Spleen (tissue), 11 donors: ENCODE data around the gene LSS. TPM values are rescaled to one million over a fixed set of nuclear protein-coding genes. Genes with fewer than 3 reads are reported as not detected.

ENCODE experiments used
- DNase-seq: peaks from one replicate; pipeline ENCODE4 v3.0.0-alpha.2; 2020
- H3K27ac ChIP-seq, 8 donors: fragments of 200-600 bp; sonication (generic) in 7 of 8; 1 replicate in 4 of 8; 2 replicates in 4 of 8; pipeline versions ENCODE4 v1.5.0 to v1.8.0; 2016 to 2021; ENCODE audit warnings: inconsistent platforms in 4 of 8, mild to moderate bottlenecking in 4 of 8, moderate library complexity in 1 of 8
- H3K27me3 ChIP-seq, 7 donors: fragments of 200-600 bp; sonication (generic) in 6 of 7; replicated peaks in 1 of 7; 1 replicate in 4 of 7; 2 replicates in 3 of 7; pipeline versions ENCODE4 v1.5.0 to v1.8.0; 2016 to 2021; ENCODE audit warnings: inconsistent platforms in 3 of 7, mild to moderate bottlenecking in 1 of 7
- H3K36me3 ChIP-seq, 6 donors: fragments of 200-600 bp; sonication (generic) in 5 of 6; 1 replicate in 4 of 6; 2 replicates in 2 of 6; pipeline versions ENCODE4 v1.5.0 to v1.8.0; 2016 to 2021; ENCODE audit warnings: inconsistent platforms in 2 of 6
- H3K4me1 ChIP-seq, 6 donors: fragments of 200-600 bp; sonication (generic) in 5 of 6; 1 replicate in 3 of 6; 2 replicates in 3 of 6; pipeline versions ENCODE4 v1.5.0 to v1.8.0; 2016 to 2021; ENCODE audit warnings: inconsistent platforms in 3 of 6
- H3K4me3 ChIP-seq, 8 donors: fragments of 200-600 bp; sonication (generic) in 7 of 8; 1 replicate in 4 of 8; 2 replicates in 4 of 8; pipeline versions ENCODE4 v1.5.0 to v1.8.0; 2016 to 2021; ENCODE audit warnings: inconsistent platforms in 4 of 8, mild to moderate bottlenecking in 4 of 8, moderate library complexity in 2 of 8
- H3K9me3 ChIP-seq, 8 donors: fragments of 200-600 bp; sonication (generic) in 7 of 8; 1 replicate in 4 of 8; 2 replicates in 4 of 8; pipeline versions ENCODE4 v1.5.0 to v1.8.0; 2016 to 2021; ENCODE audit warnings: inconsistent platforms in 4 of 8
- CTCF ChIP-seq, 11 experiments: fragments of 200-600 bp in 7 of 11; fragments of 450-650 bp in 4 of 11; sonication (generic) in 4 of 11; IDR thresholded peaks in 8 of 11; conservative IDR thresholded peaks in 3 of 11; 1 replicate in 7 of 11; 2 replicates in 4 of 11; pipeline versions ENCODE4 v1.4.0 to v1.8.0; 2016 to 2021; ENCODE audit warnings: antibody characterized with exemption in 11 of 11, inconsistent platforms in 4 of 11, mild to moderate bottlenecking in 1 of 11
- POLR2A ChIP-seq, 3 donors: fragments of 450-650 bp; IDR thresholded peaks; one replicate each; pipeline ENCODE4 v1.5.1; 2017; ENCODE audit warnings: antibody characterized with exemption in 3 of 3, mild to moderate bottlenecking in 1 of 3
- POLR2AphosphoS5 ChIP-seq, 3 donors: sonication (generic); formaldehyde crosslinking; IDR thresholded peaks; one replicate each; pipeline ENCODE4 v1.5.1; 2017; ENCODE audit warnings: antibody characterized with exemption in 3 of 3
- WGBS, 5 donors: extraction: QIAGEN DNeasy Blood & Tissue Kit in 3 of 5; methylation state at CpG; one replicate each; pipeline versions ENCODE4 v1.1.5 to v1.1.7; 2013 to 2018; 5-methylcytosine and 5-hydroxymethylcytosine counted together
- intact Hi-C: fragments of 100-400 bp; cut with DNase I; formaldehyde crosslinking; loops from one replicate; pipeline ENCODE4 v1.15.0; 2023; ENCODE audit warnings: low total_unique reads
- polyA plus RNA-seq, 3 donors: library from polyadenylated mRNA; stranded (reverse); fragments of 200-250 nt; gene quantifications; one replicate each; pipeline ENCODE4 v1.2.1, GENCODE V29; 2013
- total RNA-seq, 7 donors: library from RNA; depleted of rRNA in 3 of 7; stranded (reverse); fragments of >200 nt in 3 of 7; fragmentation: NEBNext Ultra II Directional in 4 of 7; extraction: Animal tissue kit (Norgen Biotek cat#: 25700) in 4 of 7; gene quantifications; one replicate each; pipeline versions ENCODE4 v1.1.0 to v1.2.1, GENCODE V29; 2016 to 2021
- donor health status: healthy with polysubstance abuse.
- donor health status: DM: no; HTN: no; CAD: no; lungs with moderate emphysema.
- donor health status: DM: no; HTN: no; CAD: no.
- donor health status: Bipolar disorder and iron deficiency.
- donor health status: healthy.
- donor health status: DM: no; HTN: no; CAD: no.
- donor health status: DM: yes; HTN: yes; CAD: no.

The LSS gene
- total and polyA plus RNA-seq, 10 donors = 6.3 to 31.2 (median 24.5) TPM

- Histone ChIP-seq H3K9me3 (no peaks in the 10 kb centered on the region), H3K36me3 (peaks cover 4 to 100% (median 93%) of the 10 kb centered on the region in 6 donors), H3K4me3 (no peak overlapping the region), H3K4me1 (peaks cover 0 to 26% (median 13%) of the 10 kb centered on the region in 6 donors), H3K27ac (peak overlapping the region in 2 of 8 donors; percentile 55 to 65), H3K27me3 (no peaks in the 10 kb centered on the region)
- no peak for DNase-seq
- intact Hi-C loops = no loop called here
- TF ChIP-seq POLR2AphosphoS5 (IDR thresholded peaks at IDR 0.05) (no peak), POLR2A (IDR thresholded peaks at IDR 0.05) (no peak), CTCF (IDR thresholded peaks at IDR 0.05 in 8 of 11, conservative IDR thresholded peaks at IDR 0.05 in 3 of 11) (no peak)
- 90 to 94% (median 91%) methylated on average over 4 of the region's 4 CpGs for WGBS, 5 donors
Measured at GRCh38 chr21:46252840-46253239, 24.3 kb upstream of the LSS start.

GRCh38 chr21:46250146-46250725, 21.7 kb upstream of the LSS start:
- WGBS, 5 donors = 83 to 91% (median 89%) methylated on average over 5 to 6 of the region's 6 CpGs
- Histone ChIP-seq H3K4me3 (no peak overlapping the region), H3K27ac (peak overlapping the region in 1 of 8 donors; percentile 36), H3K9me3 (no peaks in the 10 kb centered on the region), H3K4me1 (peaks cover 0 to 26% (median 13%) of the 10 kb centered on the region in 6 donors), H3K36me3 (peaks cover 3 to 100% (median 89%) of the 10 kb centered on the region in 6 donors), H3K27me3 (no peaks in the 10 kb centered on the region)
- TF ChIP-seq POLR2AphosphoS5 (IDR thresholded peaks at IDR 0.05) = no peak
- TF ChIP-seq CTCF (IDR thresholded peaks at IDR 0.05 in 8 of 11, conservative IDR thresholded peaks at IDR 0.05 in 3 of 11) = no peak
- TF ChIP-seq POLR2A (IDR thresholded peaks at IDR 0.05) = no peak
- DNase-seq = no peak
- intact Hi-C loops = no loop called here

GRCh38 chr21:46248827-46249226, 20.3 kb upstream of the LSS start:
- Histone ChIP-seq H3K4me1 (peaks cover 0 to 13% (median 2%) of the 10 kb centered on the region in 6 donors), H3K9me3 (no peaks in the 10 kb centered on the region), H3K27ac (no peak overlapping the region), H3K4me3 (no peak overlapping the region), H3K36me3 (peaks cover 6 to 100% (median 90%) of the 10 kb centered on the region in 6 donors), H3K27me3 (no peaks in the 10 kb centered on the region)
- 91 to 100% (median 98%) methylated on average over 2 of the region's 2 CpGs for WGBS, 5 donors
- intact Hi-C loops = no loop called here
- DNase-seq = no peak
- TF ChIP-seq POLR2AphosphoS5 (IDR thresholded peaks at IDR 0.05) = no peak
- TF ChIP-seq POLR2A (IDR thresholded peaks at IDR 0.05) = no peak
- TF ChIP-seq CTCF (IDR thresholded peaks at IDR 0.05 in 8 of 11, conservative IDR thresholded peaks at IDR 0.05 in 3 of 11) = no peak

- DNase-seq = no peak
- peaks cover 0 to 9% (median 0%) of the 10 kb centered on the region in 6 donors for H3K4me1 ChIP-seq
- no peak for TF ChIP-seq CTCF (IDR thresholded peaks at IDR 0.05 in 8 of 11, conservative IDR thresholded peaks at IDR 0.05 in 3 of 11)
- TF ChIP-seq POLR2A (IDR thresholded peaks at IDR 0.05) = no peak
- TF ChIP-seq POLR2AphosphoS5 (IDR thresholded peaks at IDR 0.05) = no peak
- peaks cover 9 to 100% (median 91%) of the 10 kb centered on the region in 6 donors for H3K36me3 ChIP-seq
- no peaks in the 10 kb centered on the region for H3K9me3 ChIP-seq
- 67 to 80% (median 78%) methylated on average over 1 of the region's 1 CpG for WGBS, 5 donors
- H3K27ac ChIP-seq = no peak overlapping the region
- intact Hi-C loops = no loop called here
- no peaks in the 10 kb centered on the region for H3K27me3 ChIP-seq
- H3K4me3 ChIP-seq = no peak overlapping the region
Measured at GRCh38 chr21:46248422-46248782, 19.8 kb upstream of the LSS start.
